HG03571 (cell line): Measurements from ENCODE around the gene CEBPA.

Experiments used
- ATAC-seq: cut with Tn5 transposase; IDR thresholded peaks from one replicate; pipeline ENCODE4 v1.9.1; 2021; ENCODE audit not compliant: unreplicated experiment

CEBPA gene

DNA sequence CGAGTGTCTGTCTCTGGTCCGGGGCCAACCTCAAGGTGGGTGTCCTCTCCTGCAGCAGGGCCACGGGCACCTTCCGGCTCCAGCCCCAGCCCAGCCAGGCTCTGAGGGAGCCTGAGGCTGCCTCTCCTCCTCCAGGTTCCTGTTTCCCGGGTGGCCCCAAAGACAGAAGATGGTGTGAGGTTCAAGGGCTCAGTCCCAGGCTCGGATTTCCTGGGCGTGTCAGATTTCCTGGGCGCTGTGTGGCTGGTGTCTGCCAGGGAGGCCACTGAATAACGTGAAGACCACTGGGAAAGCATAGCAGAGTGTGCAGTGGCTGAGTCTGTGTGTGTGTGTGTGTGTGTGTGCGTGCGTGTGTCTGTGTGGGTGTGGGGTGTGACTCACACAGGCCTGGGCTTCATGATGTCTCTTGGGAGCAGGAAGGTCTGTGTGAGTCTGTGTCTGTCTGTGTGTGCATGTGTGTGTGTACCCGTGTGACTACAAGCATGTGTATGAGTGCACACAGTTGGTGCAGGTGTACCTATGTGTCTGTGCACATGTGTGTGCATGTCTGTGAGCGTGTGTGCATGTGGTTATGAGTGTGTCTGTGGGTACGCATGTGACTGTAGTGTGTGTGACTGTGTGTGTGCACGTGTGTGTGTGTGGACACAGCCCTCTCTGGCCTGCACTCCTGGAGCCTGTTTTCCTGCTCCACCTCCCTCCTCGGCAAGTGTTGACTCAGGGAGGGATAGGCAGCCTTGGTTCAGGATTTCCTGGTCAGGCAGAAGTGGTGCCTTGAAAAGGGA lies 28.3 kb downstream of the CEBPA start:
- ATAC-seq = no peak

DNA sequence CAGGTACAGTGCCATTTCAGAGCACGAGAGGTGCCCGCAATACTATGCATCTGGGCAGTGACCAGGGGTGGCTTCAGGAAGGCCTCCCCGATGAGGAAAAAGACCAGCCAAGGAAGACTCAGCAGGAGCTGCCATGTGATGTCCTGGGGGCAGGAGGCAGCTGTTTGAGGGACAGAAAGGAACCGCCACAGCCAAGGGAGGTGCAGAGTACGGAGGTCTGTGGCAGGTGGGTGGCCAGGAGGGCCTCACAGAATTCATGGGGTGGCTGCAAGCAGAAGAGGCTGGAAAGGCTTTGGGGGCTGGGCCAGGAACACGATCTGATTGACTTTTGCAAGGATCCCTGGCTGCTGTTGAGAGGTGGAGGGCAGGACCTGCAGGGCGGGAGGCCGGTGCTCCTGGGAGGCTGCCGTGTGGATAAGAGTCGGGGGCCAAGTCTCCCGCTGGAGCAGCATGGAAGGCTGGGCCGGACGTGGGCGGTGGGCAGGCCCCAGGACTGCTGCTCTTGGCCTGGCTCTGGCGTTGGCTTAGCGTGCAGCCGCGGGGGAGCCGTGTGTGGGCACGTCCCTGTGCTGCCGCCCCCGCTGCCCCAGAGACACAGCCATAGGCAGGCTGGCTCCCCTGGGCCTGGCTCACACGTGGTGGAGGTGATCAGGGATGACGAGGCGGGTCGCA lies 29.1 kb downstream of the CEBPA start:
- no peak for ATAC-seq

GRCh38 chr19:33271246-33272021 lies 30.9 kb downstream of the CEBPA start:
- no peak for ATAC-seq

- ATAC-seq = no peak
Measured at GRCh38 chr19:33270769-33271168, 31.6 kb downstream of the CEBPA start.

GRCh38 chr19:33269016-33269415 lies 33.3 kb downstream of the CEBPA start:
- no peak for ATAC-seq

GRCh38 chr19:33268162-33268991 lies 34.0 kb downstream of the CEBPA start:
- no peak for ATAC-seq

GRCh38 chr19:33267706-33268105 lies 34.6 kb downstream of the CEBPA start:
- ATAC-seq = no peak

- ATAC-seq = no peak
Measured at GRCh38 chr19:33266974-33267484, 35.3 kb downstream of the CEBPA start.

DNA sequence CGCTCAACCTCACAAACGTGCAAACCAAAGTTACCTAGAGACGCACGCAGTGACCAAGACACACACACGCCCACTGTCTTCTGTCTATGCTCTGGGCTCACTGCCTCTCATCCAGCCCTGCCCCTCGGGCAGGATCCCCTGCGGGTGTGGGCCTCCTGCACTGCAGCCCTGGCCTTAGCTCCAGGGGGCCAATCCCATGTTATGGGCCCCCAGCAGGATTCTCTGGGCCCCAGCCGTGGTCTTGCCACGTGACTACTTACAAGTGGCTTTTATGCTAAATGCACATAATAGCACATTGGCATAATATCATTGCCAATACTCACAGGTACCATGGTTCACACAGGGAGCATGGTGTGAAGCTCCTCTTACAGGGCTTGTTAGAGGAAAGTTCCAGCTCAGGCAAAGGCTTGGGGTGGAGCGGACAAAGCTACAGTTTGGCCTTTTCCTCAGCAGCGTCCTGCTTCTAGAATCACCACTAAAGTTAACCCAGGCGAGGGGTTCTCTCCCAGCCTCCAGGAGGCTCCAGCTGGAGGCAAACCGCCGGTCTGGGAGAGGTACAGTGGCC lies 37.4 kb downstream of the CEBPA start:
- no peak for ATAC-seq

- ATAC-seq = no peak
Measured at GRCh38 chr19:33263325-33264023, 38.9 kb downstream of the CEBPA start.

- no peak for ATAC-seq
Measured at GRCh38 chr19:33261511-33262189, 40.7 kb downstream of the CEBPA start.

GRCh38 chr19:33260628-33261418 lies 41.5 kb downstream of the CEBPA start:
- ATAC-seq = no peak

DNA sequence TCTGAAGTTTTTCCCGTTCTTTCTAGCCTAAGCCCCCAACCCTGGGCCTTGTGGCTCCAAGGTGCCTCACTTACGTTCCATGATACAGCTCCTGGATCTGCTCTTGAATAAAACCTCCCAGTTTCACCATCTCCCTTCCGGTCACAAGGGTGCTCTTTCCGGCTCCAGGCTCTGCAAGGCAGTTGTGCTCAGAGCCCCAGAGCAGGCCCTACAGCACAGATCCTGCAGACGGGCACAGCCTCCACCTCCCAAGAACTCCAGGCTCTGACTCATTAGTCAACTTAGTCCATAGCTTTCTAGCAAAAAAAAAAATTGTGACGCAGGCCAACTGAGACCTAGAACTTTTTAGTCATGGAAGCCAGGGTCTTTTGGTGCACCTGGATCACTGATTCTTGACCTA lies 42.8 kb downstream of the CEBPA start:
- ATAC-seq = no peak

DNA sequence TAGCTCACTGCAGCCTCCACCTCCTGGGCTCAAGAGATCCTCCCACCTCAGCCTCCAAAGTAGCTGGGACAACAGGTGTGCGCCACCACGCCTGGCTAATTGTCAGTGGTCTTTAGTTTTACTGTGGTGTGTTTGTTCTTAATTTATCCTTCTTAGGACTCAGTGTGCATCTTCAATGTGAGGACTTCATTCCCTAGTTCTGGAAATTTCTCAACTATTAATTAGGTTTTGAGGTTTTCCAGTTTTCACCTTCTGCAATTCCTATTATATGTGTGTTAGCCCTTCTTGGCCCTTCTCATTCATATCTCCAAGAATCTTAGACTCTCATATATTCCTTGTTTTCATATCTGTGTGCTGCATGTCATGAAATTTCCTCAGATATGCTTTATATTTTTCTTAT lies 44.5 kb downstream of the CEBPA start:
- no peak for ATAC-seq

DNA sequence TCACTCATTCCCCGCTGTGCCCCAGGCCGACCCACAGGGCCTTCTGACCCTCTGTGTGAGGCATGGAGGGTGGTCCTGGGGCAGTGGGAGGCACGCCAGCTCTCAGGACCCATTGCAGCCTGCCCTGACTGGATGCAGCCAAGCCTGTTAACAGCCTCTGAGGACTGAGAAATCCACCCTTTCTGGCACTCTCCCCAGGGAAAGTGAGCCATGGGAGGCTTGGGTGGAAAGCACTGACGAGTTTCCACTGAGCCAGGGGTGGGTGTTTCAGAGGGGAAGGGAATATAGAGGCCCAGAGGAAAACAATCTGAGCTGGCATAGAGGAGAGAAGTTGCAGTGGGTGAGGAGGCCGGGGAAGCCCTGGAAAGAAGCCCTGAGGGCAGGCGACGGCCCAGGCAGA lies 46.1 kb downstream of the CEBPA start:
- ATAC-seq = no peak

DNA sequence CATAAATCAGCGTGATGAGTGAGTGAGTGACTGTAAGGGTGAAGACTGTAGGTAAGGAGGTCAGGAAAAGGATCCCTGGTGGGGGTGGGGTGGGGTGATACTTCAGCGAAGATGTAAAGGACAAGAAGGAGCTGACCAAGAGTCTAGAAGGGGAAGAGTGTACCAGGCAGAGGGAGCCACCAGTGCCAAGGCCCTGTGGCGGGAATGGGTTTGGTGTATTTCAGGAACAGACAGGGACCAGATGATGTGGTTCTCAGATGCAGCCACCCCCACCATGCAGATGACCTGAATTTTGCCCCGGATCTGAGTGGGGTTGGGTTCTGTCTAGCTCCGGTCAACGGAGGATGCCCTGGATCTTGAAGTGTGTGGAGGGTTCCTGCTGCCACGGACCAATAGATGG lies 46.6 kb downstream of the CEBPA start:
- ATAC-seq = no peak

DNA sequence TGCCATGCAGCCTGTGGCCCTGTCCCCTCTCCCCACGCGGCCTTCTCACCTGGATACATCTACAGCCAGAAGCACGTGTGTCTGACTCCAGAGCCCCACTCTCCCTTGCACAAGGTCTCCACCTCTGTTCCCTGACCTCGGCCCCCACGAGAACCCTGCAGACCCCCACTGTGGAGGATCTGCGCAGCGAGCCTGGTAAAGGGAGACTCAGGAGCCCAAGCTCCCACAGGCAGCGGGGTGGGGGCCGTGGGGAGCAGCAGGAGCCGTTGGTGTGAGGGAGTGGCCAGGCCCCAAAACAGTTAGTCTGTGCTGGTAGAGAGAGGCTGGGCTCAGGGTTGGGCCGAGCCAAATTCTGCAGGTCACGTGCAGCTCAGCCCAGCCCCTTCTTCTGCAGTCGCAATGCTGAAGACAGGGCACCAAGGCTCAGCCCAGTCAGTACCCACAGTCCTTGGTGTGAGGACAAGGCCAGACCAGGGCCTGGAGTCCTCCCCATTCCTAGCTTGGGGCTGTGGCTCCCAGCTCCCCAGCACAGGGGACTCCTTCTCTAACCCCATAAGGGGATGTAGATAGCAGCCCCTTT lies 48.0 kb downstream of the CEBPA start:
- ATAC-seq = no peak

DNA sequence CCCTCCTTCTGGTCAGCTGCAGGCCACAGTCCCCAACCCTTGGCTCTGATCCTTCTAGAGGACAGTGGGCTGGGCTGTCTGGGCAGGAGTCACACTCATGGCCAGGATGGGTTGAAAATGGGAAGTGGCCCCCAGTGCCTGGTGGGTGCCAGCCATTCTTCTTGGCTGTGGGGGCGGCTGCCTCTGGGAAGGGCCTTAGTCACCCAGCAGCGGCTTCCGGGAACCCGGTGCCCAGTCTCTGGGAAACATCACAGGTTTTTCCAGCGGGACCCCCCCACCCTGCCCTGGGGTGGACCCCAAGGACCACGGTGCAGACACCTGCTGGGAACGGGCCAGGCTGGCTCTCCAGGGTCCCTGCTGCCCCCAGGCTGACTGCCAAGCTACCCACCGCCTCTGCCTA lies 49.4 kb downstream of the CEBPA start:
- no peak for ATAC-seq
